COLO829 (cell line): ENCODE measurements around the gene CCNDBP1.
"Not testable (repeated sequence)": the region's sequence is repeated elsewhere in the genome, so short reads cannot be mapped to it uniquely, and the experiment has no call there.

Experiments
- DNase-seq: peaks from one replicate; pipeline ENCODE4 v3.0.0; 2012; ENCODE audit warnings: low spot score

The CCNDBP1 gene

GRCh38 chr15:43194795-43195194 is 9.6 kb downstream of the CCNDBP1 start:
- no peak for DNase-seq

- DNase-seq: no peak
Measured at GRCh38 chr15:43196760-43197548, 11.8 kb downstream of the CCNDBP1 start.

GRCh38 chr15:43197773-43198172 is 12.6 kb downstream of the CCNDBP1 start:
- DNase-seq: not testable (repeated sequence)

GRCh38 chr15:43198556-43198955 is 13.4 kb downstream of the CCNDBP1 start:
- not testable (repeated sequence) for DNase-seq

- DNase-seq: no peak
Measured at GRCh38 chr15:43198992-43199391, 13.8 kb downstream of the CCNDBP1 start.

GRCh38 chr15:43199945-43200488 is 14.8 kb downstream of the CCNDBP1 start:
- no peak for DNase-seq

GRCh38 chr15:43204016-43204901 is 19.1 kb downstream of the CCNDBP1 start:
- DNase-seq: peak; percentile 48

GRCh38 chr15:43206054-43206453 is 20.9 kb downstream of the CCNDBP1 start:
- no peak for DNase-seq

- DNase-seq: no peak
Measured at GRCh38 chr15:43207024-43207423, 21.8 kb downstream of the CCNDBP1 start.

GRCh38 chr15:43208052-43209002 is 23.1 kb downstream of the CCNDBP1 start:
- DNase-seq: no peak

- no peak for DNase-seq
Measured at GRCh38 chr15:43209059-43209824, 24.0 kb downstream of the CCNDBP1 start.

GRCh38 chr15:43210172-43210745 is 25.1 kb downstream of the CCNDBP1 start:
- DNase-seq: no peak

GRCh38 chr15:43210807-43211206 is 25.6 kb downstream of the CCNDBP1 start:
- no peak for DNase-seq

GRCh38 chr15:43211224-43211735 is 26.1 kb downstream of the CCNDBP1 start:
- DNase-seq: no peak

- no peak for DNase-seq
Measured at GRCh38 chr15:43212299-43212698, 27.1 kb downstream of the CCNDBP1 start.

- DNase-seq: no peak
Measured at GRCh38 chr15:43212951-43213350, 27.7 kb downstream of the CCNDBP1 start.

GRCh38 chr15:43213466-43213865 is 28.3 kb downstream of the CCNDBP1 start:
- DNase-seq: no peak

- DNase-seq: no peak
Measured at GRCh38 chr15:43214169-43214568, 29.0 kb downstream of the CCNDBP1 start.

- DNase-seq: no peak
Measured at GRCh38 chr15:43214592-43215295, 29.5 kb downstream of the CCNDBP1 start.

GRCh38 chr15:43215961-43216360 is 30.8 kb downstream of the CCNDBP1 start:
- peak; percentile 32 for DNase-seq
